Smooth muscle cell (in vitro differentiated cells): Measurements from ENCODE around the gene COQ10B. TPM values are rescaled to one million over a fixed set of nuclear protein-coding genes. Genes with fewer than 3 reads are reported as not detected.
"Not testable (repeated sequence)": the region's sequence is repeated elsewhere in the genome, so short reads cannot be mapped to it uniquely, and the experiment has no call there.

Experiments
- DNase-seq: peaks from one replicate; lab custom pipeline; 2025; ENCODE audit not compliant: unreplicated experiment; lab: John Stamatoyannopoulos, UW
- H2AFZ ChIP-seq: fragments of 200-600 bp; sonication (generic); 2 replicates; pipeline ENCODE4 v1.6.0; 2016; ENCODE audit warnings: antibody characterized with exemption, low read depth, mild to moderate bottlenecking
- H3F3A ChIP-seq: fragments of 200-600 bp; sonication (generic); 2 replicates; pipeline ENCODE4 v1.6.0; 2017; ENCODE audit warnings: antibody characterized with exemption, low read depth
- H3K27ac ChIP-seq: fragments of 200-600 bp; sonication (generic); 2 replicates; pipeline ENCODE4 v1.5.1; 2016; ENCODE audit warnings: low read depth, mild to moderate bottlenecking
- H3K27me3 ChIP-seq: fragments of 200-600 bp; sonication (generic); 2 replicates; pipeline ENCODE4 v1.6.1; 2016; ENCODE audit warnings: low read depth, mild to moderate bottlenecking
- H3K36me3 ChIP-seq: fragments of 200-600 bp; sonication (generic); 2 replicates; pipeline ENCODE4 v1.5.1; 2016; ENCODE audit warnings: low read depth
- H3K4me1 ChIP-seq: fragments of 200-600 bp; sonication (generic); 2 replicates; pipeline ENCODE4 v1.5.1; 2016; ENCODE audit warnings: low read depth
- H3K4me2 ChIP-seq: fragments of 200-600 bp; sonication (generic); 2 replicates; pipeline ENCODE4 v1.6.0; 2016; ENCODE audit warnings: mild to moderate bottlenecking
- H3K4me3 ChIP-seq: fragments of 200-600 bp; sonication (generic); 2 replicates; pipeline ENCODE4 v1.5.1; 2016; ENCODE audit warnings: mild to moderate bottlenecking
- H3K79me2 ChIP-seq: fragments of 200-600 bp; sonication (generic); 2 replicates; pipeline ENCODE4 v1.6.0; 2016; ENCODE audit warnings: low read depth, mild to moderate bottlenecking
- H3K9ac ChIP-seq: fragments of 200-600 bp; sonication (generic); 2 replicates; pipeline ENCODE4 v1.6.0; 2016; ENCODE audit warnings: low read depth
- H3K9me3 ChIP-seq: fragments of 200-600 bp; sonication (generic); replicated peaks from 2 replicates; pipeline ENCODE4 v1.5.1; 2016; ENCODE audit warnings: low read depth
- H4K20me1 ChIP-seq: fragments of 200-600 bp; sonication (generic); 2 replicates; pipeline ENCODE4 v1.6.0; 2016; ENCODE audit warnings: low read depth
- CTCF ChIP-seq: fragments of 200-600 bp; sonication (generic); IDR thresholded peaks from 2 replicates; pipeline ENCODE4 v1.5.1; 2017; ENCODE audit warnings: borderline replicate concordance, mild to moderate bottlenecking, antibody characterized with exemption; ENCODE audit not compliant: insufficient read depth, poor library complexity, severe bottlenecking
- WGBS: methylation state at CpG from one replicate; pipeline ENCODE4 v1.1.7; 2016; ENCODE audit warnings: low lambda C conversion rate; 5-methylcytosine and 5-hydroxymethylcytosine counted together
- polyA plus RNA-seq: library from polyadenylated mRNA; unstranded; fragments of >200 nt; fragmentation: Nextera tagmentation; extraction: Ambion mirVana; gene quantifications from 2 replicates; pipeline ENCODE4 v1.2.1, GENCODE V29; 2016
- total RNA-seq: library from RNA; depleted of rRNA; stranded (reverse); fragments of >200 nt; gene quantifications from 2 replicates; pipeline ENCODE4 v1.2.3, GENCODE V29; 2014

Gene COQ10B
- total and polyA plus RNA-seq, 2 experiments from 2014 or later = 50.6 to 61.5 TPM

- TF ChIP-seq CTCF = no peak
- Histone ChIP-seq H3K36me3 (peaks cover 2% of the 10 kb centered on the region), H3K4me3 (no peak overlapping the region), H3K9me3 (no peaks in the 10 kb centered on the region), H4K20me1 (peaks cover 100% of the 10 kb centered on the region), H3K79me2 (peaks cover 100% of the 10 kb centered on the region), H3F3A (peaks cover 4% of the 10 kb centered on the region), H3K27ac (peak overlapping the region; percentile 15), H3K4me1 (peaks cover 10% of the 10 kb centered on the region), H2AFZ (no peak overlapping the region), H3K9ac (no peak overlapping the region), H3K27me3 (no peaks in the 10 kb centered on the region), H3K4me2 (no peak overlapping the region)
- 85% methylated on average over 7 of the region's 7 CpGs for WGBS
- DNase-seq = no peak
These were observed 27.8 kb upstream of the COQ10B start for GRCh38 chr2:197425550-197425949.

GRCh38 chr2:197426723-197427603 lies 26.4 kb upstream of the COQ10B start:
- H3K4me2 ChIP-seq = peak overlapping the region; percentile 2
- no peak overlapping the region for H3K9ac ChIP-seq
- H3K9me3 ChIP-seq = no peaks in the 10 kb centered on the region
- WGBS = 71% methylated on average over 2 of the region's 2 CpGs
- no peaks in the 10 kb centered on the region for H3K27me3 ChIP-seq
- peaks cover 100% of the 10 kb centered on the region for H4K20me1 ChIP-seq
- H3K4me1 ChIP-seq = peaks cover 14% of the 10 kb centered on the region
- no peaks in the 10 kb centered on the region for H3F3A ChIP-seq
- H3K27ac ChIP-seq = peak overlapping the region; percentile 5
- DNase-seq = no peak
- peaks cover 100% of the 10 kb centered on the region for H3K79me2 ChIP-seq
- H2AFZ ChIP-seq = no peak overlapping the region
- H3K4me3 ChIP-seq = no peak overlapping the region
- H3K36me3 ChIP-seq = no peaks in the 10 kb centered on the region
- no peak for TF ChIP-seq CTCF

- Histone ChIP-seq H3K27me3 (no peaks in the 10 kb centered on the region), H3K4me3 (no peak overlapping the region), H3K36me3 (no peaks in the 10 kb centered on the region), H3K27ac (peak overlapping the region; percentile 6), H3K9ac (no peak overlapping the region), H4K20me1 (peaks cover 100% of the 10 kb centered on the region), H3K4me1 (peaks cover 24% of the 10 kb centered on the region), H3K4me2 (no peak overlapping the region), H3K79me2 (peaks cover 100% of the 10 kb centered on the region), H3K9me3 (no peaks in the 10 kb centered on the region), H3F3A (peaks cover 2% of the 10 kb centered on the region), H2AFZ (no peak overlapping the region)
- 89% methylated on average over 3 of the region's 3 CpGs for WGBS
- no peak for DNase-seq
- no peak for TF ChIP-seq CTCF
These were observed 25.4 kb upstream of the COQ10B start for GRCh38 chr2:197427986-197428385.

GRCh38 chr2:197431858-197432257 lies 21.5 kb upstream of the COQ10B start:
- Histone ChIP-seq H2AFZ (no peak overlapping the region), H4K20me1 (peaks cover 75% of the 10 kb centered on the region), H3K9me3 (no peaks in the 10 kb centered on the region), H3F3A (peaks cover 9% of the 10 kb centered on the region), H3K79me2 (peaks cover 86% of the 10 kb centered on the region), H3K27me3 (no peaks in the 10 kb centered on the region), H3K36me3 (no peaks in the 10 kb centered on the region), H3K4me1 (peaks cover 32% of the 10 kb centered on the region), H3K9ac (no peak overlapping the region), H3K27ac (peak overlapping the region; percentile 95), H3K4me2 (peak overlapping the region; percentile 99), H3K4me3 (peak overlapping the region; percentile 96)
- no peak for DNase-seq
- no peak for TF ChIP-seq CTCF
- 87% methylated on average over 6 of the region's 6 CpGs for WGBS

GRCh38 chr2:197432527-197432926 lies 20.8 kb upstream of the COQ10B start:
- not testable (repeated sequence) for H3K36me3 ChIP-seq, H2AFZ ChIP-seq, H3K9me3 ChIP-seq, DNase-seq, H3F3A ChIP-seq, H3K27me3 ChIP-seq
- Histone ChIP-seq H4K20me1 (peaks cover 69% of the 10 kb centered on the region), H3K9ac (peak overlapping the region; percentile 99), H3K27ac (peak overlapping the region; percentile 95), H3K4me2 (peak overlapping the region; percentile 99), H3K4me3 (peak overlapping the region; percentile 96), H3K4me1 (peaks cover 26% of the 10 kb centered on the region), H3K79me2 (peaks cover 80% of the 10 kb centered on the region)
- 83% methylated on average over 6 of the region's 6 CpGs for WGBS
